ENCODE measurements around the gene SSX2IP. TPM values are rescaled to one million over a fixed set of nuclear protein-coding genes. Genes with fewer than 3 reads are reported as not detected.

The SSX2IP gene
- polyA plus RNA-seq, 3 donors = 0.85 to 2.8 (median 2.2) TPM

Other genes with a start within 250 kb of the SSX2IP start
- 10 to 100 TPM; 11.9 to 25.4 (median 23.8) TPM for gene RPF1, start 211.2 kb downstream of the SSX2IP start, polyA plus RNA-seq
- gene SPATA1, start 184.1 kb downstream of the SSX2IP start, polyA plus RNA-seq = 1 to 10 TPM in 1 of 3 donors, under 1 TPM in 2; 0.40 to 1.9 (median 0.43) TPM
- gene GNG5, start 183.9 kb downstream of the SSX2IP start, polyA plus RNA-seq = 100 to 1,000 TPM; 135 to 555 (median 377) TPM
- 10 to 100 TPM; 29.2 to 62.2 (median 44.8) TPM for gene CTBS, start 116.0 kb downstream of the SSX2IP start, polyA plus RNA-seq
- gene LPAR3, start 202.7 kb upstream of the SSX2IP start, polyA plus RNA-seq = not detected

All from CD14-positive monocyte (primary cell).